AG09319 (cell line): ENCODE results near the gene RUNX1.

ENCODE experiments used
- DNase-seq: peaks from one replicate; pipeline ENCODE4 v3.0.0-alpha.2; 2010; ENCODE audit warnings: low read depth; ENCODE audit errors: extremely low read depth
- CTCF ChIP-seq: IDR thresholded peaks from 2 replicates; pipeline ENCODE4 v1.5.1; 2011; ENCODE audit warnings: low read depth, mild to moderate bottlenecking, inconsistent platforms, low read length, moderate library complexity

Gene RUNX1

DNA sequence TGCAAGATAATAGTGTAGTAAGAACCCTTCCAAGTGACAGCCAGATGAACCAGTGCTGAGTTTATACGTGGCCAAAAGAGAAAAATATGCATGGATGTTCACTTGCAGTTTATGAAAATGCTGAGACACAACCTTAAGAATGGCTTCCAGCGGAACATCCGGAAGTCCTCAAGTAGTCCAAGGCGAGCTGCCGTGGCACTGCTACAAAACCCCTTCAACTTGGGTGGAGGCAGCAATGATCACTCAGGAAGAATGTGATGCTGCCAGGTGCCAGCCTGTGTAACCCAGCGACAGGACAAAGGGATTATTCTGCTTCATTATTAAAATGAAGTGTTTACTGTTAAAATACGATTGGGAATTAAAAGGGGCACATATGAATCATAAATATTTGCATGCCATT, 179.6 kb downstream of the RUNX1 start:
- DNase-seq: no peak
- TF ChIP-seq CTCF: no peak

- TF ChIP-seq CTCF: no peak
Measured at GRCh38 chr21:34867785-34868184, 181.3 kb downstream of the RUNX1 start.

GRCh38 chr21:34865400-34866241, 183.5 kb downstream of the RUNX1 start:
- TF ChIP-seq CTCF: no peak
- no peak for DNase-seq

More at GRCh38 chr21:34867785-34868184, 181.3 kb downstream of the RUNX1 start:
- no peak for DNase-seq

DNA sequence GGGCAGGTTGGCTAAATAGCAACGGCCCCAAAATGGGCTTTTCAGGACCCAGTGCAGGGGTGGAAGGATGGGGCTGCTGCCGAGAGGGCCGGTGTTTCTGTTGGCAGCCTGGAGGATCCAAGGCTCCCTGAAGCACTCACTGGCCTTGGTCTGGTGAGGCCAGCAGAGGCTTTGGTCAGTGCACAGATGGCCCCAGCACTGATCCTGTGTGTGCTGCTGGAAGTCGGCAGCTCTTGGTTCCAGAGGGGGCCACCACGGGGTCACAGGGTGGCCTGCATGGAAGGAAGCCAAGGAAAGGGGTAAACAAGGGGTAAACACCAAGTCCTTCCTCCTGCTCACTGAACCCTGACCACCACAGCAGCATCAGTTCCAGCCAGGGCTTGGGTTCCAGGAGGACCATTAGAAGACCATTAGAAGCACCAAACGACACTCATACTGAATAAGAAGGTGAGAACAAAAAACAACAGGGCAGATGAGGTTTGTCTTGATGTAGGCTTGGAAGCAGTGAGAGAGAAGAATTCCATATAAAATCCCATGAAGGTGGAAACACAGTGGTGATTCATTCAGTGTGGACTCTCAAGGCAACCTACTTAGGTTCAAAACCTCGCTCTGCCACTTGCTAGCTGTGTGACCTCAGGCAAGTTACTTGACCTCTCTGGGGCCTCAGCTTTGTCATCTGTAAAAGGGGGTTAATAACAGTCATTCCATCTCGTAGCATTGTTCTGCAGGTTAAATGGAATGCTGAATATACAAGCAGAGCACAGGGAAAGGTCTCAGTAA, 184.5 kb downstream of the RUNX1 start:
- no peak for DNase-seq
- TF ChIP-seq CTCF: no peak

- TF ChIP-seq CTCF: no peak
- DNase-seq: no peak
Measured at GRCh38 chr21:34862951-34863350, 186.2 kb downstream of the RUNX1 start.

DNA sequence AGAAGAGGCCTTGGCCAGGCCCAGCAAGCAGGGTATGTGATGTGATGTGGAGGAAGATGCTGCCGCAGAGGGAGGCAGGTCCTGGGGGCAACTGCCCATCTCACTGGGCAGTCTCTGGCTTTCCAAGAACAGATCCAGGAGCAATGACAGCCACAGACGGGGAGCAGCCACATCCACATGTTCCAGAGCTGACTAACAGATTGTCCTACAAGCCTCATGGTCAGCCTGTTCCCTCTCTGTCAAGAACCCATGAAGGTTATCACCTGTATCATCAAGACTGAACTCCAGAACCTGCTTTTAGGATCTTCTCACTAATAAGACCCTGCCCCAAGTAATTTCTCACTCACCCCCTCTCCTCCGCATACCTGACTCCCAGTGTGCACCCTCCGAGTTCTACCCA, 187.8 kb downstream of the RUNX1 start:
- DNase-seq: no peak
- no peak for TF ChIP-seq CTCF
